H1 (cell line): Measurements from ENCODE around the gene PDGFB. TPM values are rescaled to one million over a fixed set of nuclear protein-coding genes. Genes with fewer than 3 reads are reported as not detected.

ENCODE experiments used
- CTCF ChIA-PET: fragments of 300-600 bp; sonication (Branson Sonifier 250); formaldehyde crosslinking; loops from one replicate; lab custom pipeline; 2021; ENCODE audit not compliant: partially characterized antibody; lab: Charles Lee
- POLR2A ChIA-PET: fragments of 300-600 bp; sonication (Branson Sonifier 250); formaldehyde crosslinking; loops from one replicate; lab custom pipeline; 2021; ENCODE audit warnings: inconsistent platforms; ENCODE audit not compliant: partially characterized antibody; lab: Charles Lee
- DNase-seq, 2 experiments: peaks; one replicate each; pipeline versions ENCODE4 v3.0.0 to v3.0.0-alpha.2; 2010 to 2022; ENCODE audit warnings: low spot score in 2 of 2, low read depth in 1 of 2, mixed read lengths in 1 of 2
- FAIRE-seq: peaks from 2 replicates; lab custom pipeline; 2011; peaks lifted over from hg19 to GRCh38; lab: Jason Lieb, UNC
- H2AFZ ChIP-seq: 2 replicates; pipeline ENCODE4 v1.8.1; 2012; ENCODE audit warnings: low read length, inconsistent platforms
- H2AK5ac ChIP-seq: 2 replicates; pipeline ENCODE4 v1.6.1; 2013; ENCODE audit warnings: low read depth, low read length
- H2BK120ac ChIP-seq: replicated peaks from 2 replicates; pipeline ENCODE3; 2013; ENCODE audit warnings: low read depth, low read length, inconsistent platforms
- H2BK12ac ChIP-seq: 2 replicates; pipeline ENCODE4 v1.6.1; 2013; ENCODE audit warnings: low read depth, low read length
- H2BK15ac ChIP-seq: 2 replicates; pipeline ENCODE4 v1.6.1; 2013; ENCODE audit warnings: low read length
- H2BK20ac ChIP-seq: 2 replicates; pipeline ENCODE4 v1.6.1; 2013; ENCODE audit warnings: low read length
- H2BK5ac ChIP-seq: 2 replicates; pipeline ENCODE4 v1.6.1; 2013; ENCODE audit warnings: low read depth, low read length
- H3K14ac ChIP-seq: 2 replicates; pipeline ENCODE4 v1.6.1; 2013; ENCODE audit warnings: inconsistent platforms; ENCODE audit not compliant: insufficient read length
- H3K18ac ChIP-seq: 2 replicates; pipeline ENCODE4 v1.6.1; 2013; ENCODE audit warnings: low read length; ENCODE audit errors: extremely low read depth
- H3K23ac ChIP-seq: 2 replicates; pipeline ENCODE4 v1.6.1; 2013; ENCODE audit warnings: inconsistent platforms; ENCODE audit not compliant: insufficient read length
- H3K23me2 ChIP-seq: 2 replicates; pipeline ENCODE4 v1.6.1; 2013; ENCODE audit warnings: low read depth, low read length
- H3K27ac ChIP-seq: 2 replicates; pipeline ENCODE4 v1.6.1; 2011; ENCODE audit warnings: low read depth, low read length, inconsistent platforms
- H3K27me3 ChIP-seq, 4 experiments: replicated peaks in 1 of 4; 1 replicate in 1 of 4; 2 replicates in 3 of 4; pipeline versions ENCODE4 v1.6.1 to v1.8.1; 2011 to 2013; ENCODE audit warnings: low read length in 3 of 4, mild to moderate bottlenecking in 3 of 4, inconsistent platforms in 2 of 4, mixed read lengths in 2 of 4, moderate library complexity in 1 of 4; ENCODE audit not compliant: control insufficient read depth in 3 of 4, insufficient read depth in 3 of 4; ENCODE audit errors: extremely low read depth in 1 of 4
- H3K36me3 ChIP-seq, 4 experiments: 2 replicates each; pipeline versions ENCODE4 v1.6.1 to v1.8.1; 2011 to 2013; ENCODE audit warnings: mild to moderate bottlenecking in 4 of 4, low read length in 3 of 4, moderate library complexity in 2 of 4, control low read depth in 1 of 4, inconsistent platforms in 1 of 4; ENCODE audit not compliant: insufficient read depth in 4 of 4, control insufficient read depth in 2 of 4
- H3K4ac ChIP-seq: replicated peaks from 2 replicates; pipeline ENCODE3; 2013; ENCODE audit warnings: low read length, low read depth, mixed read lengths, inconsistent platforms; ENCODE audit not compliant: insufficient read length
- H3K4me1 ChIP-seq, 4 experiments: replicated peaks in 1 of 4; 1 replicate in 1 of 4; 2 replicates in 3 of 4; pipeline versions ENCODE4 v1.6.1 to v1.8.1; 2011 to 2013; ENCODE audit warnings: low read length in 3 of 4, inconsistent platforms in 2 of 4, mixed read lengths in 1 of 4; ENCODE audit not compliant: insufficient read depth in 4 of 4, control insufficient read depth in 3 of 4
- H3K4me2 ChIP-seq, 2 experiments: 2 replicates each; pipeline versions ENCODE4 v1.6.1 to v1.8.1; 2011 to 2013; ENCODE audit warnings: low read depth in 2 of 2, low read length in 2 of 2, control low read depth in 1 of 2, inconsistent platforms in 1 of 2, mild to moderate bottlenecking in 1 of 2; ENCODE audit not compliant: insufficient read depth in 1 of 2
- H3K4me3 ChIP-seq, 4 experiments: fragments of 200-600, 300-600 bp in 1 of 4; sonication (generic), shearing (Covaris generic), sonication (Bioruptor Twin) in 1 of 4; 2 replicates each; pipeline versions ENCODE4 v1.5.1 to v1.8.1; 2011 to 2016; ENCODE audit warnings: low read length in 4 of 4, low read depth in 3 of 4, control low read depth in 2 of 4, inconsistent platforms in 2 of 4, mild to moderate bottlenecking in 2 of 4, mixed read lengths in 1 of 4, moderate library complexity in 1 of 4; ENCODE audit not compliant: insufficient read depth in 2 of 4; ENCODE audit errors: extremely low read depth in 1 of 4
- H3K56ac ChIP-seq: replicated peaks from 2 replicates; pipeline ENCODE3; 2013; ENCODE audit warnings: low read depth, mild to moderate bottlenecking, mixed read lengths, low read length, inconsistent platforms; ENCODE audit not compliant: insufficient read length
- H3K79me1 ChIP-seq: 2 replicates; pipeline ENCODE4 v1.6.1; 2013; ENCODE audit warnings: low read depth, low read length, control low read depth
- H3K79me2 ChIP-seq, 2 experiments: 2 replicates each; pipeline versions ENCODE4 v1.6.1 to v1.8.1; 2012 to 2013; ENCODE audit warnings: low read length in 2 of 2, mild to moderate bottlenecking in 2 of 2, inconsistent platforms in 1 of 2; ENCODE audit not compliant: insufficient read depth in 2 of 2, control insufficient read depth in 1 of 2
- H3K9ac ChIP-seq, 4 experiments: replicated peaks in 1 of 4; 1 replicate in 1 of 4; 2 replicates in 3 of 4; pipeline versions ENCODE4 v1.6.1 to v1.8.1; 2011 to 2013; ENCODE audit warnings: low read depth in 3 of 4, low read length in 3 of 4, control low read depth in 2 of 4, mild to moderate bottlenecking in 2 of 4, moderate library complexity in 2 of 4, inconsistent platforms in 1 of 4; ENCODE audit errors: extremely low read depth in 1 of 4
- H3K9me3 ChIP-seq, 2 experiments: 2 replicates each; pipeline versions ENCODE4 v1.6.1 to v1.8.1; 2012 to 2013; ENCODE audit warnings: mild to moderate bottlenecking in 2 of 2, moderate library complexity in 2 of 2, control low read depth in 1 of 2, inconsistent platforms in 1 of 2, low read depth in 1 of 2, low read length in 1 of 2, mixed read lengths in 1 of 2; ENCODE audit not compliant: insufficient read depth in 2 of 2
- H4K20me1 ChIP-seq, 2 experiments: replicated peaks in 1 of 2; 2 replicates each; pipeline versions ENCODE3 to v1.8.1; 2011 to 2013; ENCODE audit warnings: inconsistent platforms in 2 of 2, low read length in 2 of 2, mild to moderate bottlenecking in 1 of 2; ENCODE audit not compliant: insufficient read depth in 2 of 2, control insufficient read depth in 1 of 2
- H4K5ac ChIP-seq: 2 replicates; pipeline ENCODE4 v1.6.1; 2013; ENCODE audit warnings: low read length, low read depth, mixed read lengths, inconsistent platforms; ENCODE audit not compliant: insufficient read length
- H4K8ac ChIP-seq: 2 replicates; pipeline ENCODE4 v1.8.0; 2013; ENCODE audit warnings: mild to moderate bottlenecking, moderate library complexity, low read length, inconsistent platforms; ENCODE audit not compliant: insufficient read depth; ENCODE audit errors: extremely low read depth
- H4K91ac ChIP-seq: replicated peaks from 2 replicates; pipeline ENCODE3; 2013; ENCODE audit warnings: low read length, mixed read lengths, inconsistent platforms; ENCODE audit not compliant: insufficient read length
- EP300 ChIP-seq, 2 experiments: IDR thresholded peaks; 1 replicate in 1 of 2; 2 replicates in 1 of 2; pipeline ENCODE4 v1.6.1; 2011 to 2012; ENCODE audit warnings: low read depth in 2 of 2, low read length in 2 of 2, mild to moderate bottlenecking in 2 of 2, borderline replicate concordance in 1 of 2, inconsistent platforms in 1 of 2, moderate library complexity in 1 of 2
- GABPA ChIP-seq: IDR thresholded peaks from 2 replicates; pipeline ENCODE4 v1.6.1; 2011; ENCODE audit warnings: mild to moderate bottlenecking, low read length, moderate library complexity, borderline replicate concordance; ENCODE audit not compliant: insufficient read depth
- JUN ChIP-seq: IDR thresholded peaks from 2 replicates; pipeline ENCODE4 v1.6.1; 2011; ENCODE audit warnings: low read depth, mild to moderate bottlenecking, improper control_type of control experiment, low read length
- JUND ChIP-seq: IDR thresholded peaks from 2 replicates; pipeline ENCODE4 v1.6.1; 2011; ENCODE audit warnings: mild to moderate bottlenecking, improper control_type of control experiment, low read length
- MAX ChIP-seq: IDR thresholded peaks from 2 replicates; pipeline ENCODE4 v1.6.1; 2012; ENCODE audit warnings: inconsistent platforms
- POLR2A ChIP-seq, 2 experiments: IDR thresholded peaks; 1 replicate in 1 of 2; 2 replicates in 1 of 2; pipeline ENCODE4 v1.6.1; 2011; ENCODE audit warnings: low read depth in 2 of 2, low read length in 2 of 2, mild to moderate bottlenecking in 2 of 2; ENCODE audit errors: control extremely low read depth in 1 of 2
- SIN3A ChIP-seq, 2 experiments: IDR thresholded peaks in 1 of 2; conservative IDR thresholded peaks in 1 of 2; 2 replicates each; pipeline ENCODE4 v1.6.1; 2011 to 2012; ENCODE audit warnings: low read length in 2 of 2, improper control_type of control experiment in 1 of 2, low read depth in 1 of 2, mild to moderate bottlenecking in 1 of 2
- SIX5 ChIP-seq: IDR thresholded peaks from 2 replicates; pipeline ENCODE4 v1.6.1; 2011; ENCODE audit warnings: mild to moderate bottlenecking, low read depth, low read length
- SP1 ChIP-seq: IDR thresholded peaks from 2 replicates; pipeline ENCODE4 v1.6.1; 2011; ENCODE audit warnings: low read depth, low read length
- SP4 ChIP-seq: IDR thresholded peaks from 2 replicates; pipeline ENCODE4 v1.6.1; 2012; ENCODE audit warnings: low read length, inconsistent platforms
- SUZ12 ChIP-seq: fragments of 200-600 bp; sonication (generic); IDR thresholded peaks from 2 replicates; pipeline ENCODE4 v1.6.1; 2012; ENCODE audit warnings: mild to moderate bottlenecking, inconsistent platforms, low read length, moderate library complexity, mixed read lengths
- TAF7 ChIP-seq: optimal IDR thresholded peaks from 2 replicates; pipeline ENCODE3; 2011; ENCODE audit warnings: low read depth, mild to moderate bottlenecking, inconsistent platforms, low read length, moderate library complexity, borderline replicate concordance
- YY1 ChIP-seq: IDR thresholded peaks from 2 replicates; pipeline ENCODE4 v1.6.1; 2011; ENCODE audit warnings: low read depth, mild to moderate bottlenecking, low read length
- WGBS, 2 experiments: shearing (Covaris generic) in 1 of 2; methylation state at CpG; one replicate each; pipeline versions ENCODE4 v1.1.6 to v1.1.7; 2013 to 2015; ENCODE audit warnings: low lambda C conversion rate in 2 of 2, mixed read lengths in 2 of 2, inconsistent platforms in 1 of 2, low coverage in 1 of 2, missing lambda C conversion rate in 1 of 2; ENCODE audit not compliant: insufficient replicate concordance in 2 of 2, insufficient coverage in 1 of 2, insufficient read length in 1 of 2; ENCODE audit errors: extremely low coverage in 1 of 2, missing lambda C conversion rate in 1 of 2; 5-methylcytosine and 5-hydroxymethylcytosine counted together
- polyA plus RNA-seq, 7 experiments: library from polyadenylated mRNA; depleted of rRNA in 3 of 7; stranded (reverse) in 5 of 7; unstranded in 2 of 7; fragments of >200 nt in 5 of 7; fragments of 200-250 nt in 2 of 7; gene quantifications; 1 replicate in 5 of 7; 2 replicates in 1 of 7; 4 replicates in 1 of 7; pipeline versions ENCODE4 v1.2.1 to v1.2.3, GENCODE V29; 2011 to 2013; ENCODE audit warnings: missing spikeins in 2 of 7, mixed read lengths in 2 of 7
- total RNA-seq: library from RNA; stranded (reverse); fragmentation: NEBNext Ultra II Directional; extraction: Animal tissue kit (Norgen Biotek cat#: 25700); gene quantifications from 2 replicates; pipeline ENCODE4 v1.2.1, GENCODE V29; 2021

The PDGFB gene
- total and polyA plus RNA-seq, 2 of the 8 experiments (the other 6 are each of a cell fraction or from before 2014, with no cell fraction given): 3.9 to 8.5 TPM

- DNase-seq (no peak), FAIRE-seq (no peak)
- Histone ChIP-seq H3K18ac (no peak overlapping the region), H4K20me1 (peaks cover 0 to 2% of the 10 kb centered on the region in 2 experiments), H2BK5ac (no peak overlapping the region), H2BK120ac (no peak overlapping the region), H3K9me3 (no peaks in the 10 kb centered on the region), H3K79me1 (no peaks in the 10 kb centered on the region), H3K23ac (no peak overlapping the region), H3K4ac (no peak overlapping the region), H4K8ac (no peak overlapping the region; the same call in 1 of the 2 replicates), H2BK12ac (0 out of 2 replicates have a peak overlapping the region, but pooled peaks have one; percentile 68), H3K79me2 (no peaks in the 10 kb centered on the region), H3K4me1 (peaks cover 4 to 34% (median 27%) of the 10 kb centered on the region in 4 experiments), H3K23me2 (peaks cover 14% of the 10 kb centered on the region; the same call in 1 of the 2 replicates), H3K4me3 (no peak overlapping the region), H3K27me3 (peaks cover 8 to 42% (median 31%) of the 10 kb centered on the region in 4 experiments; a peak in 6 of 7 replicates), H3K36me3 (no peaks in the 10 kb centered on the region; a peak in 1 of 8 replicates), H3K9ac (no peak overlapping the region), H4K5ac (no peak overlapping the region), H2BK20ac (no peak overlapping the region), H4K91ac (no peak overlapping the region), H2AFZ (no peak overlapping the region), H3K27ac (no peak overlapping the region), H3K14ac (no peak overlapping the region), H2BK15ac (no peak overlapping the region), H2AK5ac (no peak overlapping the region), H3K4me2 (no peak overlapping the region), H3K56ac (no peak overlapping the region)
- ChIA-PET POLR2A (interaction anchor here (0.9 to 8.5 kb wide), 9 partner anchors 8 to 78 kb away, joined by 3 to 89 read pairs (median 3); partner anchors contain the start of gene RPL3), CTCF (interaction anchor here (0.6 to 1.8 kb wide), 9 partner anchors 14 to 78 kb away, joined by 3 to 6 read pairs (median 3); no protein-coding TSS in a partner anchor)
- WGBS, 2 experiments: 86% methylated on average over 10 of the region's 12 CpGs; no CpG with 5 or more reads in 1 of the 2 experiments
- no peak for TF ChIP-seq SIN3A (conservative IDR thresholded peaks at IDR 0.05 in 1 of 2, IDR thresholded peaks at IDR 0.05 in 1 of 2; ENCODE audit: low read depth in 1 of 2, low read length in 2 of 2)
- TF ChIP-seq JUND: no peak
- no peak for TF ChIP-seq SP1
- no peak for TF ChIP-seq GABPA
- no peak for TF ChIP-seq EP300 (IDR thresholded peaks at IDR 0.05; ENCODE audit: borderline replicate concordance in 1 of 2, low read depth in 2 of 2, low read length in 2 of 2)
- TF ChIP-seq POLR2A (IDR thresholded peaks at IDR 0.05; ENCODE audit: control extremely low read depth in 1 of 2, low read depth in 2 of 2, low read length in 2 of 2): no peak
- no peak for TF ChIP-seq SUZ12
- no peak for TF ChIP-seq TAF7
- no peak for TF ChIP-seq MAX
- no peak for TF ChIP-seq SP4
- TF ChIP-seq SIX5: no peak
- no peak for TF ChIP-seq YY1
- no peak for TF ChIP-seq JUN
These were observed 5.7 kb downstream of the PDGFB start for GRCh38 chr22:39238966-39239505.
